Skeletal muscle tissue (tissue), 4 donors: ENCODE measurements around the gene VAV3. TPM values are rescaled to one million over a fixed set of nuclear protein-coding genes. Genes with fewer than 3 reads are reported as not detected.

Experiments used
- H3K27ac ChIP-seq: one replicate; pipeline ENCODE4 v1.7.0; 2013; ENCODE audit warnings: mild to moderate bottlenecking, low read depth, low read length, inconsistent platforms
- H3K27me3 ChIP-seq, 3 donors: one replicate each; pipeline ENCODE4 v1.7.0; 2013; ENCODE audit warnings: low read length in 3 of 3; ENCODE audit not compliant: control insufficient read depth in 3 of 3, insufficient read depth in 3 of 3
- H3K36me3 ChIP-seq, 3 donors: one replicate each; pipeline ENCODE4 v1.7.0; 2013; ENCODE audit warnings: low read length in 3 of 3; ENCODE audit not compliant: control insufficient read depth in 3 of 3, insufficient read depth in 3 of 3
- H3K4me1 ChIP-seq, 3 donors: one replicate each; pipeline ENCODE4 v1.7.0; 2013; ENCODE audit warnings: low read length in 3 of 3, mild to moderate bottlenecking in 3 of 3; ENCODE audit not compliant: control insufficient read depth in 3 of 3, insufficient read depth in 3 of 3
- H3K4me3 ChIP-seq, 3 donors: one replicate each; pipeline ENCODE4 v1.7.0; 2013; ENCODE audit warnings: low read length in 3 of 3
- H3K9ac ChIP-seq, 3 donors: one replicate each; pipeline ENCODE4 v1.7.0; 2013; ENCODE audit warnings: low read length in 3 of 3, mild to moderate bottlenecking in 3 of 3, moderate library complexity in 2 of 3, low read depth in 1 of 3
- H3K9me3 ChIP-seq, 3 donors: one replicate each; pipeline ENCODE4 v1.7.0; 2013; ENCODE audit warnings: low read length in 3 of 3; ENCODE audit not compliant: control insufficient read depth in 3 of 3
- total RNA-seq: library from RNA; depleted of rRNA; stranded (reverse); fragments of >200 nt; gene quantifications from one replicate; pipeline ENCODE4 v1.2.3, GENCODE V29; 2014
- donor health status: Osteomylitis.

VAV3 gene
- total RNA-seq, 1 donor from 2014 or later, result 11.0 TPM

GRCh38 chr1:107626073-107626796 lies 338.7 kb downstream of the VAV3 start:
- Histone ChIP-seq H3K9ac (no peak overlapping the region), H3K9me3 (no peaks in the 10 kb centered on the region), H3K36me3 (no peaks in the 10 kb centered on the region), H3K4me1 (no peaks in the 10 kb centered on the region), H3K4me3 (no peak overlapping the region), H3K27ac (no peak overlapping the region), H3K27me3 (no peaks in the 10 kb centered on the region)

GRCh38 chr1:107625405-107626029 lies 339.5 kb downstream of the VAV3 start:
- Histone ChIP-seq H3K4me1 (no peaks in the 10 kb centered on the region), H3K36me3 (no peaks in the 10 kb centered on the region), H3K4me3 (no peak overlapping the region), H3K27ac (no peak overlapping the region), H3K9me3 (no peaks in the 10 kb centered on the region), H3K27me3 (no peaks in the 10 kb centered on the region), H3K9ac (no peak overlapping the region)

GRCh38 chr1:107623431-107623830 lies 341.5 kb downstream of the VAV3 start:
- Histone ChIP-seq H3K4me1 (no peaks in the 10 kb centered on the region), H3K27ac (no peak overlapping the region), H3K36me3 (no peaks in the 10 kb centered on the region), H3K4me3 (no peak overlapping the region), H3K9ac (no peak overlapping the region), H3K9me3 (no peaks in the 10 kb centered on the region), H3K27me3 (no peaks in the 10 kb centered on the region)

DNA sequence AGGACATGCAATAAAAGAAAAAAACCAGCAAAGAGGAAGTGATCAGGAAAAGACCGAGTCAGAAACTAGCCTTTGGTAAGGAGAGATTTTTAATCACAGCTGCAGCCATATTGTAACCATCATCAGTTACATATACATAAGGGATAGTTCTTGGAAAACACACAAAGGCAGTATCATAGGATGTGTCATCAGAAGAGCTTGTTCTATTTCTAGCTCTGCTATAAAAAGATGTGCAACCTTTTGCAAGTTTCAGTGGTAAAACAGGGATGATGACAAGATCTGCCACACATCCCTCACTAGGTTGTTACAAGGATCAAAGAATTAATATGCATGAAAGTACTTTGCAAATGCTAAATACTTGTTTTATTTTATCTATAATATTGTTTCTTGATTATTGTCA lies 342.0 kb downstream of the VAV3 start:
- no peak overlapping the region for H3K4me3 ChIP-seq
- H3K36me3 ChIP-seq, result no peaks in the 10 kb centered on the region
- no peaks in the 10 kb centered on the region for H3K27me3 ChIP-seq
- H3K9ac ChIP-seq, result no peak overlapping the region
- no peaks in the 10 kb centered on the region for H3K9me3 ChIP-seq
- H3K27ac ChIP-seq, result no peak overlapping the region
- no peaks in the 10 kb centered on the region for H3K4me1 ChIP-seq

DNA sequence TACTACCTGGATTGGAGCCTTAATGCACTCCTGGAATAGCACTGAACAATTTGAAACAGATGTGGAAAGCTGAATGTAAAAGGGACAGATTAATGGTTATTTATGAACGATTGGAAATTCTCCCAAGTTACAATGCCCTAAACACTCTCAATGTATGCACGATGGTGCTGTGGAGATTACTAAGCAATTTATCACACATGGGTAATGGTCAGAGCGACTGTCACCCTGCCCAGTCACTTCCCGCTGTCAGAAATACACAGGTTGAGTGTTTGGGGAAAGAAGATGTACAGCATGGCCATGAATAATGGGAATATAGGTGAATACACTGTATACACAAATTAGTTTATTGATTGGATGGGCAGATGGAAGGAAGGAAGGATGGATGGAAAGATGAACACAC lies 342.4 kb downstream of the VAV3 start:
- Histone ChIP-seq H3K4me3 (no peak overlapping the region), H3K9me3 (no peaks in the 10 kb centered on the region), H3K9ac (no peak overlapping the region), H3K27ac (no peak overlapping the region), H3K4me1 (no peaks in the 10 kb centered on the region), H3K36me3 (no peaks in the 10 kb centered on the region), H3K27me3 (no peaks in the 10 kb centered on the region)

- Histone ChIP-seq H3K27me3 (no peaks in the 10 kb centered on the region), H3K4me3 (no peak overlapping the region), H3K4me1 (no peaks in the 10 kb centered on the region), H3K9ac (no peak overlapping the region), H3K9me3 (peaks cover 0 to 3% (median 0%) of the 10 kb centered on the region in 3 donors), H3K36me3 (no peaks in the 10 kb centered on the region), H3K27ac (no peak overlapping the region)
These were observed 344.2 kb downstream of the VAV3 start for GRCh38 chr1:107620753-107621152.

DNA sequence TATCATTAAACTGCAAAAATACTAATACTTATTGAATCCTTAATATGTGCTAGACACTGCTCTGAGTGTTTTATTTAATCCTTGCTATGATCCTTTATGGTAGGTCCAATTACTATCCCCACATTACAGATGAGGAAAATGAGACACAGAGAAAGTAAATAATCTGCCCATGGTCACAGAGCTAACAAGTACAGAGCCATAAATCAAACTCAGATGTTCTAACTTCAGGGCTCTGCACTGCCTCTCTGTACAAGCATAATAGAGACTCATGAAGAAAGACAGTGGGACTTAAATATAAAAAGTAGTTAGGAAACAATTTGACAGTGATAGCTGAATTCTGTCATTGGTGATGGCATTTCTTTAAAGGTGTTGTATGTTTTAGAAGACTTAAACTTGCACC lies 346.4 kb downstream of the VAV3 start:
- Histone ChIP-seq H3K27ac (no peak overlapping the region), H3K4me3 (no peak overlapping the region), H3K36me3 (no peaks in the 10 kb centered on the region), H3K27me3 (no peaks in the 10 kb centered on the region), H3K4me1 (no peaks in the 10 kb centered on the region), H3K9ac (no peak overlapping the region), H3K9me3 (peaks cover 0 to 3% (median 0%) of the 10 kb centered on the region in 3 donors)

DNA sequence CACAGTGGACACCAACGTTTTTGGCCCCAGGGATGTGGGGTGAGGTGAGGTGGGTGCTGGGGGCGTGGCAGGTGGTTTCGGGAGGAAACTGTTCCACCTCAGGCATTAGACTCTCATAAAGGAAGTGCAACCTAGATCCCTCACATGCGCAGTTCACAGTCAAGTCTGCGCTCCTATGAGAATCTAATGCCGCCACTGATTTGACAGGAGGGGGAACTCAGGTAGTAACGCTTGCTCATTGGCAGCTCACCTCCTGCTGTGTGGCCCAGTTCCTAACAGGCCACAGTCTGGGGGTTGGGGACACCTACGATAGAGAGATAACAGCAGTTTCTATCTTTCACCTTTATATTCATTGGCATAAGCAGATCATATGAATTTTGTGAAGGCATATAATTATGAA lies 347.1 kb downstream of the VAV3 start:
- H3K9ac ChIP-seq, result no peak overlapping the region
- no peaks in the 10 kb centered on the region for H3K27me3 ChIP-seq
- no peaks in the 10 kb centered on the region for H3K4me1 ChIP-seq
- H3K36me3 ChIP-seq, result no peaks in the 10 kb centered on the region
- no peak overlapping the region for H3K27ac ChIP-seq
- no peak overlapping the region for H3K4me3 ChIP-seq
- peaks cover 0 to 3% (median 0%) of the 10 kb centered on the region in 3 donors for H3K9me3 ChIP-seq

DNA sequence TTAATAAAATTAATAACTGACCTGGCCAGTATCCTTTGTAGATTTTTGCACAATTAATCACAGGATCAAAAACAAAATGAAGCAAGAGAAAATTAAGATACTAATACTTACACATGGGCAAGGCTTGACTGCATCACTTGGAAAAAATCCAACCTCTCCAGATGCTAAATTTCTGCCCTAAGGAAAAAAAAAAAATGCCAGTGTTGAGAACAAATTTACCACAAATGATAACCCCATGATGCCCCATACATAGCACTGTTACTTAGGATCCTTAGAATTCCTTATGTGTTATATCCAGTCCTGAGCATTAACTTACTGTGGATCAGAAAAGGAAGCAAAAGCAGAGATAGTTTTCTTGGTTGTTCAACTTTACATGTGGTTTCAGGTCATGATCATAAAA lies 347.5 kb downstream of the VAV3 start:
- H3K4me3 ChIP-seq, result no peak overlapping the region
- no peak overlapping the region for H3K9ac ChIP-seq
- no peaks in the 10 kb centered on the region for H3K36me3 ChIP-seq
- H3K9me3 ChIP-seq, result peaks cover 0 to 3% (median 0%) of the 10 kb centered on the region in 3 donors
- no peak overlapping the region for H3K27ac ChIP-seq
- H3K4me1 ChIP-seq, result no peaks in the 10 kb centered on the region
- H3K27me3 ChIP-seq, result no peaks in the 10 kb centered on the region

DNA sequence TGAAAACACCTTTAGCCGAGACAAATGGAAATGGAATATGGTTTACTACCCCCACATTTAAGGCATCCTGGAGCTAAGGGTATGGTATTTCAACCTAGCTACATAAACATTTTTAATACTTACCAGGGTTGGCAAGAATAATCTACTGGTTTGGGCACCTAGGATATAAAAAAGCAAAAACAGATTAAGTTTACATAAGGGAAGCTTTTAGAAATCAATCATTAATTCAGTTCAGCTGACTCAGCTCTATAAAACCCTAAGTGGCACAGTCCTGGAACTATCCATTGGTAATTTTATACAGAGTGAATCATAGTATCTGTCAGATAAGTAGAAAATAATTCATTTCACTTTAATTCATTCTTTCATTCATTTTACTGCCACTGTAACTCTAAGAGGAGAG lies 355.2 kb downstream of the VAV3 start:
- H3K4me1 ChIP-seq, result no peaks in the 10 kb centered on the region
- H3K27ac ChIP-seq, result no peak overlapping the region
- no peak overlapping the region for H3K4me3 ChIP-seq
- no peaks in the 10 kb centered on the region for H3K9me3 ChIP-seq
- H3K27me3 ChIP-seq, result no peaks in the 10 kb centered on the region
- H3K36me3 ChIP-seq, result no peaks in the 10 kb centered on the region
- H3K9ac ChIP-seq, result no peak overlapping the region
